IMR-90 (cell line): Measurements from ENCODE around the gene UNC79.

Source experiments
- MAZ ChIP-seq: IDR thresholded peaks from 2 replicates; pipeline ENCODE4 v1.6.1; 2012; ENCODE audit warnings: low read depth, mild to moderate bottlenecking, low read length, improper control_type of control experiment, moderate library complexity, borderline replicate concordance
- MXI1 ChIP-seq: IDR thresholded peaks from 2 replicates; pipeline ENCODE4 v1.6.1; 2012; ENCODE audit warnings: low read depth, mild to moderate bottlenecking, low read length, moderate library complexity, borderline replicate concordance
- RCOR1 ChIP-seq: IDR thresholded peaks from 2 replicates; pipeline ENCODE4 v1.6.1; 2012; ENCODE audit warnings: mild to moderate bottlenecking, low read length, improper control_type of control experiment; ENCODE audit not compliant: insufficient replicate concordance
- TF ChIP-seq, protein P1 (sequence below): conservative IDR thresholded peaks from 2 replicates; pipeline ENCODE4 v1.5.1; 2012; ENCODE audit warnings: mild to moderate bottlenecking, low read depth, low read length, improper control_type of control experiment
- TF ChIP-seq, protein P2 (sequence below): fragments of 150-350 bp; IDR thresholded peaks from 2 replicates; pipeline ENCODE4 v1.6.1; 2017; ENCODE audit warnings: mild to moderate bottlenecking, antibody characterized with exemption, low read length, low read depth

DNA sequence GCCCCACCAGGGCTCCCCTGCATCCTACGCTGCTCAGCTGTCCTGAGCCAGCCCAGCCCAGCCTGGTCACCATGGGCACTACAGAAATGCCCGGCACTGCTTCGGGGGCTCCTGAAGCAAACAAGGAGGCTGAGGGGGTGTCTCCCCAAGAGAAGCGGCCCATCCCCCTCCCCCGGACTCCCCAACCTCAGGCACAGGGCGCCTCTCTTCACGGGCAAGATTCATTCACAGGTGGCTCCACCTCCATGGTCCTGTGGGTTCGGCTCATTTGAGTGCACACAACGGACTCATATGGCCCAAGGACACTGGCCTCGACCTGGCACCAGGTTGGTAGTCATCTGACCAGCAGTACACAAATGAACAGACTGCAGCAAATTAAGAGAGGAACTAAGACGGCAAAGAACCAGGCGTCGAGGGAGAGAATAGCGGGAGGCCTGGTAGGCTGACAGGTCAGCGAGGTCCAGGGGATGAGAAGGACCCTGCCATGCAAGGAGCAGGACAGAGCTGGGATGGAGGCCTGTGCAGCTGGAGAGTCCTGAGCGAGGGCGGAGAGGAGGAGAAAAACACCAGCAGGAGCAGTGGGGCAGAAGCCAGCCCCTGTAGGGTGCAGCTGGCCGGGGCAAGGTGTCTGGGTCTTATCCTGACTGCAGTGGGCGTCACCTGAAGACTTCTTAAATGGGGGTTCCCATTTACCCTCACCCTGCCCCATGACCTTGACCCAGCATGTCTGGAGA lies 297.3 kb downstream of the UNC79 start:
- TF ChIP-seq RCOR1: no peak
- TF ChIP-seq MXI1: no peak
- TF ChIP-seq, protein P1, sequence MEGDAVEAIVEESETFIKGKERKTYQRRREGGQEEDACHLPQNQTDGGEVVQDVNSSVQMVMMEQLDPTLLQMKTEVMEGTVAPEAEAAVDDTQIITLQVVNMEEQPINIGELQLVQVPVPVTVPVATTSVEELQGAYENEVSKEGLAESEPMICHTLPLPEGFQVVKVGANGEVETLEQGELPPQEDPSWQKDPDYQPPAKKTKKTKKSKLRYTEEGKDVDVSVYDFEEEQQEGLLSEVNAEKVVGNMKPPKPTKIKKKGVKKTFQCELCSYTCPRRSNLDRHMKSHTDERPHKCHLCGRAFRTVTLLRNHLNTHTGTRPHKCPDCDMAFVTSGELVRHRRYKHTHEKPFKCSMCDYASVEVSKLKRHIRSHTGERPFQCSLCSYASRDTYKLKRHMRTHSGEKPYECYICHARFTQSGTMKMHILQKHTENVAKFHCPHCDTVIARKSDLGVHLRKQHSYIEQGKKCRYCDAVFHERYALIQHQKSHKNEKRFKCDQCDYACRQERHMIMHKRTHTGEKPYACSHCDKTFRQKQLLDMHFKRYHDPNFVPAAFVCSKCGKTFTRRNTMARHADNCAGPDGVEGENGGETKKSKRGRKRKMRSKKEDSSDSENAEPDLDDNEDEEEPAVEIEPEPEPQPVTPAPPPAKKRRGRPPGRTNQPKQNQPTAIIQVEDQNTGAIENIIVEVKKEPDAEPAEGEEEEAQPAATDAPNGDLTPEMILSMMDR: no peak
- no peak for TF ChIP-seq MAZ
- TF ChIP-seq, protein P2, sequence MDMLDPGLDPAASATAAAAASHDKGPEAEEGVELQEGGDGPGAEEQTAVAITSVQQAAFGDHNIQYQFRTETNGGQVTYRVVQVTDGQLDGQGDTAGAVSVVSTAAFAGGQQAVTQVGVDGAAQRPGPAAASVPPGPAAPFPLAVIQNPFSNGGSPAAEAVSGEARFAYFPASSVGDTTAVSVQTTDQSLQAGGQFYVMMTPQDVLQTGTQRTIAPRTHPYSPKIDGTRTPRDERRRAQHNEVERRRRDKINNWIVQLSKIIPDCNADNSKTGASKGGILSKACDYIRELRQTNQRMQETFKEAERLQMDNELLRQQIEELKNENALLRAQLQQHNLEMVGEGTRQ: no peak
